NCI-H526 (cell line): ENCODE results near the gene KCNAB2.

Source experiments
- DNase-seq, 2 experiments: peaks; one replicate each; lab custom pipeline; 2025; lab: John Stamatoyannopoulos, UW

KCNAB2 gene

GRCh38 chr1:6150006-6150938 lies 104.6 kb downstream of the KCNAB2 start:
- DNase-seq = no peak
